ENCODE results near the gene SERPINH1.

DNA sequence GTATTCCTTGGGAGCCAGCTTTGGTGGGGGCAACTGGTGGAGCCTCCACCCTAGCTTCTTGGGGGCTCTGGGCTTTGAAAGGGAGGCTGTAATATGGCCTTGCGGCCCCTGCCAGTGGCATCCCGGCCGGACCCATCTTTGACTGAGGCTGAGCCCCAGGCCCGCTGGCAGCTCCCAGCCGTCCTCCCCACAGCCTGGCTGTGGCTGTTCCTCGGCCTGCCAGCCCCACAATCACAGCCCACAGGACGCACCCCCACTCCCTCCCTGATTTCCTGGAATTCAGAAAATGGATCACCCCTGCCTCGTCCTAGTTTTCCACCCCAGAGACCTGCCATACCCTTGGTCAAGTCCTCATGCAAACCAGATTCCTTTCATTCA lies 23.2 kb downstream of the SERPINH1 start:
- TF ChIP-seq, protein P1, sequence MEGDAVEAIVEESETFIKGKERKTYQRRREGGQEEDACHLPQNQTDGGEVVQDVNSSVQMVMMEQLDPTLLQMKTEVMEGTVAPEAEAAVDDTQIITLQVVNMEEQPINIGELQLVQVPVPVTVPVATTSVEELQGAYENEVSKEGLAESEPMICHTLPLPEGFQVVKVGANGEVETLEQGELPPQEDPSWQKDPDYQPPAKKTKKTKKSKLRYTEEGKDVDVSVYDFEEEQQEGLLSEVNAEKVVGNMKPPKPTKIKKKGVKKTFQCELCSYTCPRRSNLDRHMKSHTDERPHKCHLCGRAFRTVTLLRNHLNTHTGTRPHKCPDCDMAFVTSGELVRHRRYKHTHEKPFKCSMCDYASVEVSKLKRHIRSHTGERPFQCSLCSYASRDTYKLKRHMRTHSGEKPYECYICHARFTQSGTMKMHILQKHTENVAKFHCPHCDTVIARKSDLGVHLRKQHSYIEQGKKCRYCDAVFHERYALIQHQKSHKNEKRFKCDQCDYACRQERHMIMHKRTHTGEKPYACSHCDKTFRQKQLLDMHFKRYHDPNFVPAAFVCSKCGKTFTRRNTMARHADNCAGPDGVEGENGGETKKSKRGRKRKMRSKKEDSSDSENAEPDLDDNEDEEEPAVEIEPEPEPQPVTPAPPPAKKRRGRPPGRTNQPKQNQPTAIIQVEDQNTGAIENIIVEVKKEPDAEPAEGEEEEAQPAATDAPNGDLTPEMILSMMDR (IDR thresholded peaks at IDR 0.05), result no peak
- no peak for TF ChIP-seq POLR2A (IDR thresholded peaks at IDR 0.05)
